ENCODE measurements around the gene STARD9. TPM values are rescaled to one million over a fixed set of nuclear protein-coding genes. Genes with fewer than 3 reads are reported as not detected.

Gene STARD9
- polyA plus RNA-seq, 3 donors = 0.39 TPM; not detected in 2

- intact Hi-C loops (cut with micrococcal nuclease) = no loop called here
- H3K4me1 ChIP-seq (ENCODE audit: control insufficient read depth in 1 of 2, insufficient read depth in 2 of 2, low read length in 2 of 2) = no peaks in the 10 kb centered on the region
Measured at GRCh38 chr15:42692536-42692935, 117.1 kb downstream of the STARD9 start.

GRCh38 chr15:42692997-42693396 is 117.6 kb downstream of the STARD9 start:
- Histone ChIP-seq H3K9me3 (replicated peaks in 1 of 2; ENCODE audit: control insufficient read depth in 1 of 2, insufficient read depth in 1 of 2, low read length in 2 of 2) (no peaks in the 10 kb centered on the region), H2AFZ (ENCODE audit: insufficient read depth, low read depth, low read length, poor library complexity, severe bottlenecking) (no peak overlapping the region), H3K4me1 (ENCODE audit: control insufficient read depth in 1 of 2, insufficient read depth in 2 of 2, low read length in 2 of 2) (no peaks in the 10 kb centered on the region), H3K79me2 (ENCODE audit: insufficient read depth, low read length) (no peaks in the 10 kb centered on the region), H3K36me3 (replicated peaks in 1 of 2; ENCODE audit: control insufficient read depth in 1 of 2, insufficient read depth in 2 of 2, low read length in 2 of 2) (no peaks in the 10 kb centered on the region), H4K20me1 (ENCODE audit: insufficient read depth, low read length) (no peaks in the 10 kb centered on the region), H3K27ac (ENCODE audit: low read depth in 1 of 2, low read length in 2 of 2) (no peak overlapping the region), H3K9ac (ENCODE audit: insufficient read depth, low read length, poor library complexity, severe bottlenecking) (no peak overlapping the region), H3K4me3 (replicated peaks in 1 of 3; ENCODE audit: low read depth in 2 of 3, low read length in 3 of 3) (no peak overlapping the region), H3K4me2 (replicated peaks; ENCODE audit: extremely low read depth, low read length, poor library complexity, severe bottlenecking) (no peak overlapping the region), H3K27me3 (ENCODE audit: control insufficient read depth in 2 of 2, insufficient read depth in 2 of 2, low read length in 2 of 2) (no peaks in the 10 kb centered on the region)
- no peaks in the 10 kb centered on the region for H3K36me3 Mint-ChIP-seq
- no peak for DNase-seq
- no peak for TF ChIP-seq CTCF (IDR thresholded peaks at IDR 0.05)
- peaks cover 0 to 3% (median 0%) of the 10 kb centered on the region in 3 donors for H3K27me3 Mint-ChIP-seq (ENCODE audit: low read depth in 3 of 3)
- 91% methylated on average over 4 of the region's 4 CpGs for WGBS (ENCODE audit: insufficient coverage)
- intact Hi-C loops (cut with micrococcal nuclease) = no loop called here
- H3K27ac Mint-ChIP-seq = peak overlapping the region in 1 of 7 donors; percentile 54
- H3K9me3 Mint-ChIP-seq = no peaks in the 10 kb centered on the region
- no peaks in the 10 kb centered on the region for H3K4me1 Mint-ChIP-seq
- no peak overlapping the region for H3K4me3 Mint-ChIP-seq

More at GRCh38 chr15:42692536-42692935, 117.1 kb downstream of the STARD9 start:
- WGBS (ENCODE audit: insufficient coverage) = no CpG with 5 or more reads among the region's 1 CpG
- no peaks in the 10 kb centered on the region for H3K4me1 Mint-ChIP-seq
- H3K27me3 Mint-ChIP-seq (ENCODE audit: low read depth in 3 of 3) = peaks cover 0 to 3% (median 0%) of the 10 kb centered on the region in 3 donors
- Histone ChIP-seq H2AFZ (ENCODE audit: insufficient read depth, low read depth, low read length, poor library complexity, severe bottlenecking) (no peak overlapping the region), H3K27me3 (ENCODE audit: control insufficient read depth in 2 of 2, insufficient read depth in 2 of 2, low read length in 2 of 2) (no peaks in the 10 kb centered on the region), H3K9me3 (replicated peaks in 1 of 2; ENCODE audit: control insufficient read depth in 1 of 2, insufficient read depth in 1 of 2, low read length in 2 of 2) (no peaks in the 10 kb centered on the region), H3K4me3 (replicated peaks in 1 of 3; ENCODE audit: low read depth in 2 of 3, low read length in 3 of 3) (no peak overlapping the region), H4K20me1 (ENCODE audit: insufficient read depth, low read length) (no peaks in the 10 kb centered on the region), H3K27ac (ENCODE audit: low read depth in 1 of 2, low read length in 2 of 2) (no peak overlapping the region), H3K36me3 (replicated peaks in 1 of 2; ENCODE audit: control insufficient read depth in 1 of 2, insufficient read depth in 2 of 2, low read length in 2 of 2) (no peaks in the 10 kb centered on the region), H3K9ac (ENCODE audit: insufficient read depth, low read length, poor library complexity, severe bottlenecking) (no peak overlapping the region), H3K4me2 (replicated peaks; ENCODE audit: extremely low read depth, low read length, poor library complexity, severe bottlenecking) (no peak overlapping the region), H3K79me2 (ENCODE audit: insufficient read depth, low read length) (no peaks in the 10 kb centered on the region)
- H3K36me3 Mint-ChIP-seq = no peaks in the 10 kb centered on the region
- H3K27ac Mint-ChIP-seq = no peak overlapping the region
- H3K4me3 Mint-ChIP-seq = no peak overlapping the region
- H3K9me3 Mint-ChIP-seq = no peaks in the 10 kb centered on the region
- no peak for DNase-seq
- TF ChIP-seq CTCF (IDR thresholded peaks at IDR 0.05) = no peak
